SK-MEL-5 (cell line): Measurements from ENCODE around the gene HIC2. TPM values are rescaled to one million over a fixed set of nuclear protein-coding genes. Genes with fewer than 3 reads are reported as not detected.
"Not testable (repeated sequence)": the region's sequence is repeated elsewhere in the genome, so short reads cannot be mapped to it uniquely, and the experiment has no call there.

ENCODE experiments used
- DNase-seq: peaks from one replicate; pipeline ENCODE4 v3.0.0-alpha.2; 2016; ENCODE audit warnings: low read depth, low spot score
- in situ Hi-C: cut with HindIII; loops from 2 replicates; pipeline ENCODE4 v1.10.0; 2016; ENCODE audit warnings: low sequenced_read_pairs, high pct_unique_total_duplicates, low pct_unique_long_range_greater_than_20kb
- polyA plus RNA-seq, 2 experiments: library from polyadenylated mRNA; depleted of rRNA; stranded (reverse); fragments of >200 nt; gene quantifications; 2 replicates each; pipeline ENCODE4 v1.2.3, GENCODE V29; 2015
- total RNA-seq: library from RNA; depleted of rRNA; stranded (reverse); fragments of >200 nt; shearing (Covaris generic); gene quantifications from 2 replicates; pipeline ENCODE4 v1.2.3, GENCODE V29; 2014; rRNA removed

The HIC2 gene
- total RNA-seq = 3.0 and 3.9 TPM in 2 replicates
- 3.7 and 4.6 TPM in 2 replicates for polyA plus RNA-seq (2015; cell fraction: cytosol; rRNA removed)
- polyA plus RNA-seq (2015; cell fraction: nucleus; rRNA removed) = 8.7 and 10.8 TPM in 2 replicates

- DNase-seq, in situ Hi-C loops: not testable (repeated sequence)
Measured at GRCh38 chr22:21417227-21417746, at the start of gene HIC2. Gene HIC2, plus strand, starts transcription at chr22:21417371. Its CDS starts 25,461 bp downstream, at chr22:21442832.

- in situ Hi-C loops, DNase-seq: not testable (repeated sequence)
Measured at GRCh38 chr22:21368603-21369310, 48.4 kb upstream of the HIC2 start.

- in situ Hi-C loops = not testable (repeated sequence)
Measured at GRCh38 chr22:21375880-21376279, 41.3 kb upstream of the HIC2 start.

GRCh38 chr22:21383701-21384467 lies 33.3 kb upstream of the HIC2 start, which contains the start of gene RIMBP3B:
Gene RIMBP3B, plus strand, starts transcription at chr22:21383751. Its CDS starts 108 bp downstream, at chr22:21383859.
- in situ Hi-C loops, DNase-seq: not testable (repeated sequence)

More at GRCh38 chr22:21375880-21376279, 41.3 kb upstream of the HIC2 start:
- not testable (repeated sequence) for DNase-seq

- in situ Hi-C loops, DNase-seq: not testable (repeated sequence)
Measured at GRCh38 chr22:21384468-21385357, 32.5 kb upstream of the HIC2 start.

- DNase-seq, in situ Hi-C loops: not testable (repeated sequence)
Measured at GRCh38 chr22:21389480-21389879, 27.7 kb upstream of the HIC2 start.

GRCh38 chr22:21390013-21390412 lies 27.2 kb upstream of the HIC2 start:
- in situ Hi-C loops, DNase-seq: not testable (repeated sequence)

GRCh38 chr22:21394613-21395012 lies 22.6 kb upstream of the HIC2 start:
- DNase-seq, in situ Hi-C loops: not testable (repeated sequence)

GRCh38 chr22:21401197-21401969 lies 15.8 kb upstream of the HIC2 start:
- DNase-seq, in situ Hi-C loops: not testable (repeated sequence)

- DNase-seq, in situ Hi-C loops: not testable (repeated sequence)
Measured at GRCh38 chr22:21402763-21403314, 14.3 kb upstream of the HIC2 start.

- not testable (repeated sequence) for DNase-seq
Measured at GRCh38 chr22:21407139-21407538, 10.0 kb upstream of the HIC2 start.

GRCh38 chr22:21407792-21408191 lies 9.4 kb upstream of the HIC2 start:
- in situ Hi-C loops, DNase-seq: not testable (repeated sequence)

More at GRCh38 chr22:21407139-21407538, 10.0 kb upstream of the HIC2 start:
- in situ Hi-C loops = not testable (repeated sequence)

- DNase-seq, in situ Hi-C loops: not testable (repeated sequence)
Measured at GRCh38 chr22:21416375-21416774, 796 bp upstream of the HIC2 start.

GRCh38 chr22:21417853-21418252 lies 682 bp downstream of the HIC2 start:
- in situ Hi-C loops, DNase-seq: not testable (repeated sequence)

GRCh38 chr22:21418974-21419638 lies 1.9 kb downstream of the HIC2 start:
- DNase-seq, in situ Hi-C loops: not testable (repeated sequence)
